Activated CD4-positive, alpha-beta memory T cell treated with anti-CD3 and anti-CD28 coated beads for 36 hours (primary cell): ENCODE results near the gene GATD1. TPM values are rescaled to one million over a fixed set of nuclear protein-coding genes. Genes with fewer than 3 reads are reported as not detected.

Source experiments
- CTCF ChIA-PET: fragments of 350-600 bp; sonication (Branson Sonifier 250); formaldehyde crosslinking; loops from one replicate; lab custom pipeline; 2021; ENCODE audit warnings: antibody characterized with exemption, inconsistent platforms; lab: Charles Lee
- POLR2A ChIA-PET: fragments of 350-600 bp; sonication (Branson Sonifier 250); formaldehyde crosslinking; loops from one replicate; lab custom pipeline; 2021; ENCODE audit warnings: antibody characterized with exemption; lab: Charles Lee
- DNase-seq: peaks from one replicate; pipeline ENCODE4 v3.0.0-alpha.2; 2020
- H3K27ac Mint-ChIP-seq: one replicate; pipeline ENCODE4 v1.8.0; 2021; ENCODE audit warnings: mixed read lengths
- H3K27me3 Mint-ChIP-seq: one replicate; pipeline ENCODE4 v1.8.0; 2021; ENCODE audit warnings: mixed read lengths
- H3K36me3 Mint-ChIP-seq: one replicate; pipeline ENCODE4 v1.8.0; 2021; ENCODE audit warnings: mixed read lengths
- H3K4me1 Mint-ChIP-seq: one replicate; pipeline ENCODE4 v1.8.0; 2021; ENCODE audit warnings: low read depth, mixed read lengths
- H3K4me3 Mint-ChIP-seq: one replicate; pipeline ENCODE4 v1.8.0; 2021; ENCODE audit warnings: mild to moderate bottlenecking, mixed read lengths
- H3K9me3 Mint-ChIP-seq: one replicate; pipeline ENCODE4 v1.8.0; 2021; ENCODE audit warnings: mixed read lengths
- intact Hi-C: fragments of 100-400 bp; cut with micrococcal nuclease; formaldehyde crosslinking; loops from one replicate; pipeline ENCODE4 v1.15.1; 2023
- total RNA-seq, 2 experiments: library from RNA; stranded (reverse); gene quantifications; one replicate each; pipeline ENCODE4 v1.2.3, GENCODE V29; 2021

The GATD1 gene
- total RNA-seq, 2 experiments from 2014 or later: 36.6 to 39.1 TPM

GRCh38 chr11:793556-793955, 16.3 kb upstream of the GATD1 start:
- intact Hi-C loops: loop anchor here (10.0 kb wide), 1 partner anchor 379 kb away; the partner anchor contains the start of gene SIGIRR
- no peak for DNase-seq
- Mint-ChIP-seq H3K4me1 (peaks cover 15% of the 10 kb centered on the region), H3K9me3 (no peaks in the 10 kb centered on the region), H3K36me3 (peaks cover 15% of the 10 kb centered on the region), H3K4me3 (no peak overlapping the region), H3K27ac (no peak overlapping the region), H3K27me3 (no peaks in the 10 kb centered on the region)
- ChIA-PET CTCF (interaction anchor here (0.6 kb wide), 1 partner anchor 1363 kb away, joined by 5 read pairs; no protein-coding TSS in a partner anchor), POLR2A (no interaction called here)

- H3K27ac Mint-ChIP-seq: no peak overlapping the region
- H3K27me3 Mint-ChIP-seq: no peaks in the 10 kb centered on the region
- CTCF ChIA-PET: interaction anchor here (0.6 kb wide), 1 partner anchor 1364 kb away, joined by 5 read pairs; no protein-coding TSS in a partner anchor
- POLR2A ChIA-PET: no interaction called here
- peaks cover 15% of the 10 kb centered on the region for H3K36me3 Mint-ChIP-seq
- no peak overlapping the region for H3K4me3 Mint-ChIP-seq
- no peak for DNase-seq
- no peaks in the 10 kb centered on the region for H3K9me3 Mint-ChIP-seq
- intact Hi-C loops: loop anchor here (10.0 kb wide), 1 partner anchor 378 kb away; the partner anchor contains the start of gene SIGIRR
- H3K4me1 Mint-ChIP-seq: peaks cover 15% of the 10 kb centered on the region
Observed at GRCh38 chr11:792873-793272, 15.6 kb upstream of the GATD1 start.

- CTCF ChIA-PET: no interaction called here
- DNase-seq: no peak
- H3K27ac Mint-ChIP-seq: no peak overlapping the region
- no peaks in the 10 kb centered on the region for H3K27me3 Mint-ChIP-seq
- intact Hi-C loops: loop anchor here (10.0 kb wide), 1 partner anchor 378 kb away; the partner anchor contains the start of gene SIGIRR
- POLR2A ChIA-PET: no interaction called here
- peaks cover 15% of the 10 kb centered on the region for H3K36me3 Mint-ChIP-seq
- H3K4me3 Mint-ChIP-seq: no peak overlapping the region
- H3K4me1 Mint-ChIP-seq: peaks cover 15% of the 10 kb centered on the region
- H3K9me3 Mint-ChIP-seq: no peaks in the 10 kb centered on the region
Observed at GRCh38 chr11:792535-792821, 15.2 kb upstream of the GATD1 start.

GRCh38 chr11:791658-792534, 14.6 kb upstream of the GATD1 start:
- Mint-ChIP-seq H3K36me3 (peaks cover 15% of the 10 kb centered on the region), H3K9me3 (no peaks in the 10 kb centered on the region), H3K4me3 (no peak overlapping the region), H3K27ac (no peak overlapping the region), H3K27me3 (no peaks in the 10 kb centered on the region), H3K4me1 (peaks cover 14% of the 10 kb centered on the region)
- ChIA-PET CTCF (no interaction called here), POLR2A (no interaction called here)
- intact Hi-C loops: loop anchor here (10.0 kb wide), 1 partner anchor 377 kb away; the partner anchor contains the start of gene SIGIRR
- no peak for DNase-seq

GRCh38 chr11:790721-791564, 13.7 kb upstream of the GATD1 start:
- no peak overlapping the region for H3K27ac Mint-ChIP-seq
- H3K36me3 Mint-ChIP-seq: peaks cover 15% of the 10 kb centered on the region
- ChIA-PET POLR2A (interaction anchor here (1.2 to 1.4 kb wide), 2 partner anchors 15 to 42 kb away, joined by 3 to 4 read pairs; no protein-coding TSS in a partner anchor), CTCF (no interaction called here)
- no peak for DNase-seq
- no peaks in the 10 kb centered on the region for H3K27me3 Mint-ChIP-seq
- no peak overlapping the region for H3K4me3 Mint-ChIP-seq
- H3K4me1 Mint-ChIP-seq: peaks cover 8% of the 10 kb centered on the region
- intact Hi-C loops: loop anchor here (10.0 kb wide), 1 partner anchor 376 kb away; the partner anchor contains the start of gene SIGIRR
- H3K9me3 Mint-ChIP-seq: no peaks in the 10 kb centered on the region

GRCh38 chr11:789943-790342, 12.7 kb upstream of the GATD1 start, which contains the start of gene CEND1:
TSS of gene CEND1 (minus strand) at chr11:790090. CDS start at chr11:788576, 1,514 bp downstream.
- no peak within 1 kb of the TSS for H3K27ac Mint-ChIP-seq
- DNase-seq: peak; percentile 67
- H3K9me3 Mint-ChIP-seq: no peaks in the 10 kb centered on the region
- ChIA-PET POLR2A (interaction anchor here (0.9 to 1.4 kb wide), 5 partner anchors 12 to 41 kb away, joined by 3 to 5 read pairs (median 4); partner anchors contain the start of gene GATD1), CTCF (no interaction called here)
- intact Hi-C loops: loop anchor here (10.0 kb wide), 1 partner anchor 375 kb away; the partner anchor contains the start of gene SIGIRR
- peaks cover 15% of the 10 kb centered on the region for H3K36me3 Mint-ChIP-seq
- peaks cover 2% of the 10 kb centered on the region for H3K4me1 Mint-ChIP-seq
- H3K4me3 Mint-ChIP-seq: peak within 1 kb of the TSS; percentile 46
- no peaks in the 10 kb centered on the region for H3K27me3 Mint-ChIP-seq

GRCh38 chr11:788953-789940, 12.0 kb upstream of the GATD1 start:
- Mint-ChIP-seq H3K27ac (no peak overlapping the region), H3K36me3 (peaks cover 12% of the 10 kb centered on the region), H3K4me1 (no peaks in the 10 kb centered on the region), H3K27me3 (no peaks in the 10 kb centered on the region), H3K4me3 (peak overlapping the region; percentile 46), H3K9me3 (no peaks in the 10 kb centered on the region)
- POLR2A ChIA-PET: interaction anchor here (0.9 to 1.4 kb wide), 4 partner anchors 11 to 41 kb away, joined by 3 to 5 read pairs (median 4); partner anchors contain the start of gene GATD1
- CTCF ChIA-PET: interaction anchor here (1.0 kb wide), 1 partner anchor 20 kb away, joined by 3 read pairs; no protein-coding TSS in a partner anchor
- intact Hi-C loops: no loop called here
- no peak for DNase-seq

- Mint-ChIP-seq H3K27me3 (no peaks in the 10 kb centered on the region), H3K4me1 (no peaks in the 10 kb centered on the region), H3K36me3 (peaks cover 12% of the 10 kb centered on the region), H3K27ac (no peak overlapping the region), H3K4me3 (no peak overlapping the region), H3K9me3 (no peaks in the 10 kb centered on the region)
- DNase-seq: no peak
- CTCF ChIA-PET: no interaction called here
- intact Hi-C loops: no loop called here
- POLR2A ChIA-PET: no interaction called here
Observed at GRCh38 chr11:788009-788640, 10.8 kb upstream of the GATD1 start.

- Mint-ChIP-seq H3K9me3 (no peaks in the 10 kb centered on the region), H3K4me1 (no peaks in the 10 kb centered on the region), H3K36me3 (peaks cover 11% of the 10 kb centered on the region), H3K4me3 (no peak overlapping the region), H3K27ac (no peak overlapping the region), H3K27me3 (no peaks in the 10 kb centered on the region)
- ChIA-PET POLR2A (no interaction called here), CTCF (no interaction called here)
- intact Hi-C loops: no loop called here
- DNase-seq: no peak
Observed at GRCh38 chr11:787084-787675, 9.9 kb upstream of the GATD1 start.

- intact Hi-C loops: no loop called here
- H3K4me1 Mint-ChIP-seq: no peaks in the 10 kb centered on the region
- H3K4me3 Mint-ChIP-seq: no peak overlapping the region
- H3K27me3 Mint-ChIP-seq: no peaks in the 10 kb centered on the region
- H3K36me3 Mint-ChIP-seq: peaks cover 9% of the 10 kb centered on the region
- ChIA-PET POLR2A (no interaction called here), CTCF (no interaction called here)
- no peak overlapping the region for H3K27ac Mint-ChIP-seq
- DNase-seq: no peak
- no peaks in the 10 kb centered on the region for H3K9me3 Mint-ChIP-seq
Observed at GRCh38 chr11:786235-787083, 9.2 kb upstream of the GATD1 start.
